ENCODE results near the gene DHX30. TPM values are rescaled to one million over a fixed set of nuclear protein-coding genes. Genes with fewer than 3 reads are reported as not detected.

Gene DHX30
- total RNA-seq, 3 donors from 2014 or later: 46.4 to 72.4 (median 68.1) TPM

- Histone ChIP-seq H3K9me3 (no peaks in the 10 kb centered on the region), H3K27ac (peak within 1 kb of the TSS; percentile 97), H3K4me3 (peak within 1 kb of the TSS; percentile 80 to 99 (median 94)), H3K4me1 (peaks cover 0 to 16% of the 10 kb centered on the region in 2 donors), H3K36me3 (no peaks in the 10 kb centered on the region), H3K27me3 (no peaks in the 10 kb centered on the region)
- TF ChIP-seq POLR2A (IDR thresholded peaks at IDR 0.05): peak; percentile 83
- TF ChIP-seq CTCF (IDR thresholded peaks at IDR 0.05): peak; percentile 23 to 29 (median 27)
- TF ChIP-seq POLR2AphosphoS5 (IDR thresholded peaks at IDR 0.05): peak; percentile 91 to 97 (median 96)
- intact Hi-C loops (cut with DNase I; ENCODE audit: low total_unique reads): no loop called here
- DNase-seq (ENCODE audit: low spot score in 2 of 2): peak; percentile 94 to 97
Observed at GRCh38 chr3:47781685-47782445, 21.1 kb upstream of the DHX30 start, which contains the start of gene SMARCC1. Gene SMARCC1 (minus strand): TSS chr3:47781893. CDS start chr3:47781797, 96 bp downstream.

- TF ChIP-seq POLR2AphosphoS5 (IDR thresholded peaks at IDR 0.05) (no peak), POLR2A (IDR thresholded peaks at IDR 0.05) (no peak), CTCF (IDR thresholded peaks at IDR 0.05) (no peak)
- Histone ChIP-seq H3K9me3 (no peaks in the 10 kb centered on the region), H3K27me3 (no peaks in the 10 kb centered on the region), H3K4me1 (peaks cover 0 to 16% of the 10 kb centered on the region in 2 donors), H3K36me3 (no peaks in the 10 kb centered on the region), H3K4me3 (peak overlapping the region; percentile 80 to 99 (median 94)), H3K27ac (peak overlapping the region; percentile 97)
- intact Hi-C loops (cut with DNase I; ENCODE audit: low total_unique reads): no loop called here
- DNase-seq (ENCODE audit: low spot score in 2 of 2): no peak
Observed at GRCh38 chr3:47782446-47783308, 20.3 kb upstream of the DHX30 start.

- no peak for DNase-seq (ENCODE audit: low spot score in 2 of 2)
- intact Hi-C loops (cut with DNase I; ENCODE audit: low total_unique reads): no loop called here
- Histone ChIP-seq H3K27ac (no peak overlapping the region), H3K27me3 (no peaks in the 10 kb centered on the region), H3K9me3 (no peaks in the 10 kb centered on the region), H3K36me3 (no peaks in the 10 kb centered on the region), H3K4me3 (no peak overlapping the region), H3K4me1 (peaks cover 0 to 14% of the 10 kb centered on the region in 2 donors)
- TF ChIP-seq CTCF (IDR thresholded peaks at IDR 0.05): no peak
- TF ChIP-seq POLR2A (IDR thresholded peaks at IDR 0.05): no peak
- no peak for TF ChIP-seq POLR2AphosphoS5 (IDR thresholded peaks at IDR 0.05)
Observed at GRCh38 chr3:47783673-47784072, 19.3 kb upstream of the DHX30 start.

GRCh38 chr3:47791193-47791855 is 11.6 kb upstream of the DHX30 start:
- no peaks in the 10 kb centered on the region for H3K9me3 ChIP-seq
- no peak for DNase-seq (ENCODE audit: low spot score in 2 of 2)
- intact Hi-C loops (cut with DNase I; ENCODE audit: low total_unique reads): no loop called here
- TF ChIP-seq POLR2AphosphoS5 (IDR thresholded peaks at IDR 0.05): no peak
- no peak for TF ChIP-seq POLR2A (IDR thresholded peaks at IDR 0.05)
- TF ChIP-seq CTCF (IDR thresholded peaks at IDR 0.05): no peak
- H3K36me3 ChIP-seq: no peaks in the 10 kb centered on the region
- no peak overlapping the region for H3K4me3 ChIP-seq
- no peaks in the 10 kb centered on the region for H3K4me1 ChIP-seq
- H3K27me3 ChIP-seq: no peaks in the 10 kb centered on the region
- no peak overlapping the region for H3K27ac ChIP-seq

Data from breast epithelium (tissue), 4 donors.